Left cardiac atrium (tissue), 4 donors: Measurements from ENCODE around the gene LLGL2. TPM values are rescaled to one million over a fixed set of nuclear protein-coding genes. Genes with fewer than 3 reads are reported as not detected.
A peak's percentile ranks its signal among the peaks of the same experiment; 100 is the strongest.

Experiments used
- ATAC-seq, 2 donors: fragments of 200-7000 bp; cut with Tn5 transposase; one replicate each; pipeline ENCODE4 v1.9.1; 2020; ENCODE audit warnings: mild to moderate bottlenecking in 2 of 2, moderate library complexity in 2 of 2
- DNase-seq: peaks from one replicate; pipeline ENCODE4 v3.0.0-alpha.2; 2020
- intact Hi-C, 2 donors: fragments of 100-400 bp; cut with DNase I; formaldehyde crosslinking; loops; one replicate each; pipeline versions ENCODE4 v1.14.1 to v1.15.1; 2022 to 2023
- total RNA-seq, 2 donors: library from RNA; stranded (reverse); fragmentation: NEBNext Ultra II Directional; extraction: Animal tissue kit (Norgen Biotek cat#: 25700); gene quantifications; one replicate each; pipeline ENCODE4 v1.2.1, GENCODE V29; 2021
- donor health status: DM: no; HTN: yes; CAD: no.
- donor health status: DM: no; HTN: yes; CAD: no; lungs with severe emphysema.
- donor health status: DM: yes; HTN: yes; CAD: no.
- donor health status: Dilated cardiomyopathy.

LLGL2 gene
- total RNA-seq, 2 donors from 2014 or later: 6.8 to 8.7 TPM

GRCh38 chr17:75557852-75558665, 32.6 kb downstream of the LLGL2 start:
- ATAC-seq: no peak
- intact Hi-C loops: no loop called here
- no peak for DNase-seq

GRCh38 chr17:75558666-75559530, 33.4 kb downstream of the LLGL2 start:
- DNase-seq (no peak), ATAC-seq (no peak)
- intact Hi-C loops: no loop called here

DNA sequence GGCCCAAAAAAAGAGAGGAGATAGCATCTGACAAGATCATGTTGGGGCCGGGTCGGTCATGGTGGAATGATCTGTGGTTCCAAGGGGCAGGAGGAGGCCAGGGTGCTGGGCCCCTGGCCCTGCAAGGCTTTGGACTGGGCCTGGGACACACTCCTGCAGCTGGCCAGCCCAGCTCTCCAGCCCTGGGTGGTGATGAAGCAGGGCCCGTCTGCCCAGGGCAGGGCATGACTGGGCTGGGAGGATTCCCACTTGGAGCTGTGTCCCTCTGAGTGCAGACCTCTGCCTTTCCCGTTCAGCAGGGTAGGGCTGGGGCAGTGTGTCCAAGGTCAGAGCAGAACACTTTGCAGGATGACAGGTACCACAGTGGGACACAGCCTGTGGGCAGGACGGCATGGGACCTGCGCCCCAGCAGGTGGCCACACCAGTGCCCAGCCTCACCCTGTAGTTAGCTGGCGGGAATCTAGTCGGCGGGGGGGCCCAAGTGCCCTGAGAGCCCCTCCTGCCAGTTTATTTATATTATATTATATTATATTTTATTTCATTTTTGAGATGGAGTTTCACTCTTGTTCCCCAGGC, 34.5 kb downstream of the LLGL2 start:
- ATAC-seq (no peak), DNase-seq (no peak)
- intact Hi-C loops: no loop called here

- ATAC-seq (no peak), DNase-seq (no peak)
- intact Hi-C loops: no loop called here
Measured at GRCh38 chr17:75561927-75562603, 36.6 kb downstream of the LLGL2 start.

DNA sequence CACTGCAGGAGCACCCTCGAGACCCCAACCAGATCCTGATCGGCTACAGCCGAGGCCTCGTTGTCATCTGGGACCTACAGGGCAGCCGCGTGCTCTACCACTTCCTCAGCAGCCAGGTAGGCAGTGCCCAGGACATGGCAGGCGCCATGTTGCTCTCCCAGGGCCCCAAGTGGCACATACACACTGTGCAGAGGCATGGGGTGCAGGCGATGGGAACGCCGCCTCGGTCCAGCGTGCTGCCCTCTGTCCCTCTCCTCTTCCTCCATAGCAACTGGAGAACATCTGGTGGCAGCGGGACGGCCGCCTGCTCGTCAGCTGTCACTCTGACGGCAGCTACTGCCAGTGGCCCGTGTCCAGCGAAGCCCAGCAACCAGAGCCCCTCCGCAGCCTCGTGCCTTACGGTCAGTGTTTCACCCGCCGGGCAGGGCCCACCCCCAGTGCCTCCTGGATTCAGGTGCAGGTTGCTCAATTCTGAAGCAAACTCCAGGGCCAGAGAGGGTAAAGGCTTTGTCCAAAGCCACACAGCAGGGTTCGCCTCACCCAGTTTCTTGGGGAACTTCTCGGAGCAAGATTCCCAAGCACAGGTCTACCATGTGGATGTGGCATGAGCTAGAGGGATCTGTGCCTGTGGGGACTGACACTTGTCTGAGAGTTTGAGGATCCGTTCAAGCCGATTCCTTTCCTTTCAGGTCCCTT, 37.7 kb downstream of the LLGL2 start:
- ATAC-seq (no peak), DNase-seq (no peak)
- intact Hi-C loops: no loop called here

- DNase-seq (no peak), ATAC-seq (no peak)
- intact Hi-C loops: no loop called here
Measured at GRCh38 chr17:75564195-75564594, 38.7 kb downstream of the LLGL2 start.

DNA sequence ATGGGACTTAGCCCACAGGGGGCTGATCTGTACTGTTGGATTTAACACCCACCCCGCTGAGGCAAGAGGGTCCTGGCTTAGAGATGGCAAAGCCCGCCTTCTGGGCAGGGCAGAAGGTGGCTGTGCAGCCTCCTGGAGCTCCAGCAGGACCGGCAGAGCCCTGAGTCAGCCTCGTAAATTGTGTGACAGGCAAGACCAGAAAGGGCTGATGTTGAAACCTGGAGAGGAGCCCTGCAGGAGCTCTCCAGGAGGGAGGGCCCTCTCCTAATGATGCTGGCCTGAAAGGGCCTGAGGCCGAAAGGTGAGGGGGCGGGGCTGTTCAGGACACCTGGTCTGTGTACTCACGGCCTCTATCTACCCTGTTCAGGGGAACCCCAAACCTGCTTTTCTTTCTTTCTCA, 39.6 kb downstream of the LLGL2 start:
- ATAC-seq: no peak
- no peak for DNase-seq
- intact Hi-C loops: no loop called here

DNA sequence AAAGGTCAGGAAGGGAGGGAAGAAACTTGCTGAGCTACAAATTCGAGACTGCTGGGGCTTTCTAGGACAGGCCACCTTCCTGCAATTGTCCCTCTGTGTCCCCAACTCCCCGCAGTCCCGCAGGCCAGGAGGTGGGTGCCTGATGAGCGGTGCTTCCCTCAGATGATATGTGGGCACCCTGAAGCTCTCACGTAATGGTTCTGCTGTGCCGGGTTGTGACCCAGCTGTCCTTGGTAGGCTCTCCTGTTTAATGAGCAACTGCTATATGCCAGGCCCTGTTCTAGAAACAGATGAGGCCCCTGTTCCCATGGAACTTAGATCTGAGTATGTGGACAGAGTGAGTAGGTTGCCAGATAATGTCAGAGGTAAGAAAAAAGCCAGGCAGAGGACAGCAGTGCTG, 40.1 kb downstream of the LLGL2 start:
- ATAC-seq (no peak), DNase-seq (no peak)
- intact Hi-C loops: no loop called here

GRCh38 chr17:75566416-75566815, 40.9 kb downstream of the LLGL2 start:
- no peak for DNase-seq
- no peak for ATAC-seq
- intact Hi-C loops: no loop called here

DNA sequence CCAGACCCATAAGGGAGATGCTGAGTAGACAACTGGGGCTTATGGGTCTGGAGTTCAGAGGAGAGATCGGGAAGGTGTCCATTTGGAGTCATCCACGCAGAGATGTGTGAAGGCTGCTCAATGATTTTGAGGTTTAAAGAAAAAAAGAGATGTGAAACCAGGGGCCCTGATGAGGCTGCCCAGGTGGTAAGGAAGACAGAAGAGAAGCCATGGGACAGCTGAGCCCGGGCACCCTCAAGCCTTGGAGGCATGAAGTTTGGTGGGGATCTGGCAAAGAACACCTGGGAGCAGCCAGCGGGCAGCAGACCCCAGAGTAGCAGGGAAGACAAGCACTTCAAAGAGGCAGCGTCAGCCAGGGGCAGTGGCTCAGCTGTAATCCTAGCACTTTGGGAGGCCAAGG, 41.3 kb downstream of the LLGL2 start:
- no peak for DNase-seq
- intact Hi-C loops: no loop called here
- ATAC-seq: no peak

DNA sequence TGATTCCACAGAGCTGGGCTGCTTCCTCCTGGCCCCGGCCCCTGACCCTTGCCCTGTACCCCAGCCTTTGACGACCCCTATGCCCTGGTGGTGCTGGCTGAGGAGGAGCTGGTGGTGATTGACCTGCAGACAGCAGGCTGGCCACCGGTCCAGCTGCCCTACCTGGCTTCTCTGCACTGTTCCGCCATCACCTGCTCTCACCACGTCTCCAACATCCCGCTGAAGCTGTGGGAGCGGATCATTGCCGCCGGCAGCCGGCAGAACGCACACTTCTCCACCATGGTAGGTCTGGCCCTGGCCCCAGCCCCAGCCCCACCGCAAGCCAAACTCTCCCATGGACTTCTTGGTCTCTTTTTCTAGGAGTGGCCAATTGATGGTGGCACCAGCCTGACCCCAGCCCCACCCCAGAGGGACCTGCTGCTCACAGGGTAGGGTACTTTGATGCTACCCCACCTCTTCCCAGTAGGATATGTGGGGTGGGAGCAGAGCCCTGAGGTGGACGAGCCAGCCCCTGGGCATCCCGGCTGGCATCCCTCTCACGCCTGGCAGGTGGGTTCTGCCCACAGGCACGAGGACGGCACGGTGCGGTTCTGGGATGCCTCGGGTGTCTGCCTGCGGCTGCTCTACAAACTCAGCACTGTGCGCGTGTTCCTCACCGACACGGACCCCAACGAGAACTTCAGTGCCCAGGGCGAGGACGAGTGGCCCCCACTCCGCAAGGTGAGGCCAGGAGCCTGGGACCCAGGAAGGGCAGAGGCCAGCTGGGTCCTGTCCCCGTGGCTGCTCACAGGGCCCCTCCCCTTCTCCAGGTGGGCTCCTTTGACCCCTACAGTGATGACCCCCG, 43.1 kb downstream of the LLGL2 start:
- intact Hi-C loops: no loop called here
- ATAC-seq (no peak), DNase-seq (no peak)

GRCh38 chr17:75570034-75570676, 44.7 kb downstream of the LLGL2 start:
- no peak for ATAC-seq
- DNase-seq: peak; percentile 24
- intact Hi-C loops: no loop called here

DNA sequence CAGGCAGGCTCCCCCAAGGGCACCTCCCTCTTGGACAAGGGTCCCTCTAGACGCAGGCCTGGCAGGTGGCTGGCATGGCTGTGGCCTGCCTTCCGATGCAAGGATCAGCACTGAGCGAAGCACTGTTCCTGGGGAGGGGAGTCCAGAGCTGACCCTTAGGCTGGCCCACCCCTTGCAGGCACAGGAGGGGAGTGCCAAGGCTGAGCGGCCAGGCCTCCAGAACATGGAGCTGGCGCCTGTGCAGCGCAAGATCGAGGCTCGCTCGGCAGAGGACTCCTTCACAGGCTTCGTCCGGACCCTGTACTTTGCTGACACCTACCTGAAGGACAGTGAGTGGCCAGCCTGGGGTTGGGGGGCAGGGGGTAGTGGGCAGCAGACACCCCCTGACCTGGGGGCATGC, 45.3 kb downstream of the LLGL2 start:
- intact Hi-C loops: no loop called here
- DNase-seq (no peak), ATAC-seq (no peak)

- peak; percentile 51 to 67 for ATAC-seq
- peak; percentile 31 for DNase-seq
- intact Hi-C loops: no loop called here
Measured at GRCh38 chr17:75571197-75571884, 45.8 kb downstream of the LLGL2 start.

DNA sequence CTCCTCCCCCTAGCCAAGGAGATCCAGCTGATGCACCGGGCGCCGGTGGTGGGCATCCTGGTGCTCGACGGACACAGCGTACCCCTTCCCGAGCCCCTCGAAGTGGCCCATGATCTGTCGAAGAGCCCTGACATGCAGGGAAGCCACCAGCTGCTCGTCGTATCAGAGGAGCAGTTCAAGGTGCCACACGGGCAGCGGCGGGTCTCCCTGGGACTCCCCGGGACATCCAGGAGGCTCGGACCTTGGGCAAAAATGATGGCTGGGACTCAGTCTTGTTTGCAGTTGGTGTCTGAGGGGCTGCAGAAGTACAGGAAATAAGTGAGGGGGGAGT, 46.4 kb downstream of the LLGL2 start:
- DNase-seq: peak; percentile 17
- no peak for ATAC-seq
- intact Hi-C loops: no loop called here

DNA sequence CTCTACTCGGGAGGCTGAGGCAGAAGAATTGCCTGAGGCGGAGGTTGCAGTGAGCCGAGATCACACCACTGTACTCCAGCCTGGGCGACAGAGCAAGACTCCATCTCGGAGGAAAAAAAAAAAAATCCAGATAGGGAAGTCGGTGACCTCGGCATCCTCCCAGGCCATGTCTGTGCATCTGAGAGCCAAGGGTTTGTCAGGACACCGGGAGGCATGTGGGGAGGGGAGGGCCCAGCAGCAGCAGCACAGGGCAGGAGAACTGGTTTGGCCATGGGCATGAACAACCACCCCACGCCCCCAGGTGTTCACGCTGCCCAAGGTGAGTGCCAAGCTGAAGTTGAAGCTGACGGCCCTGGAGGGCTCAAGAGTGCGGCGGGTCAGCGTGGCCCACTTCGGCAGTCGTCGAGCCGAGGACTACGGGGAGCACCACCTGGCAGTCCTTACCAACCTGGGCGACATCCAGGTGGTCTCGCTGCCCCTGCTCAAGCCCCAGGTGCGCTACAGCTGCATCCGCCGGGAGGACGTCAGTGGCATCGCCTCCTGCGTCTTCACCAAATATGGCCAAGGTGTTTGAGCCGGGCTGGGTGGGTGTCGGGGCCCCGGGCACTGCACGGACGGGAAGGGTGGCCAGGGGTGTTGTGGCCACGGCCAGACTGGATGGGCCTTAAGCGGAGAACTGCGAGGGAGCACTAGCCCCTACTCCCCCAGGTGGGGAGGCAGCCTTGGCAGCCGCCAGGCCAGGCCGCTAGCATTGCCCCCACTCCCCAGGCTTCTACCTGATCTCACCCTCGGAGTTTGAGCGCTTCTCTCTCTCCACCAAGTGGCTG, 47.4 kb downstream of the LLGL2 start:
- DNase-seq (no peak), ATAC-seq (no peak)
- intact Hi-C loops: no loop called here
